GM12874 (cell line): ENCODE results near the gene AKT1.

Experiments used
- CTCF ChIP-seq: IDR thresholded peaks from 2 replicates; pipeline ENCODE4 v1.5.1; 2011; ENCODE audit warnings: low read depth, mild to moderate bottlenecking, control low read depth, low read length, moderate library complexity; ENCODE audit not compliant: insufficient read depth

Gene AKT1

GRCh38 chr14:104774453-104775072 is 21.0 kb downstream of the AKT1 start:
- no peak for TF ChIP-seq CTCF

- TF ChIP-seq CTCF = no peak
Observed at GRCh38 chr14:104773505-104774452, 21.8 kb downstream of the AKT1 start.

- TF ChIP-seq CTCF = no peak
Observed at GRCh38 chr14:104772707-104773504, 22.6 kb downstream of the AKT1 start.

- no peak for TF ChIP-seq CTCF
Observed at GRCh38 chr14:104771918-104772706, 23.4 kb downstream of the AKT1 start.

- no peak for TF ChIP-seq CTCF
Observed at GRCh38 chr14:104771374-104771773, 24.2 kb downstream of the AKT1 start.

GRCh38 chr14:104770851-104771272 is 24.7 kb downstream of the AKT1 start:
- TF ChIP-seq CTCF = peak; percentile 81
